ENCODE data around the gene RIPOR2. TPM values are rescaled to one million over a fixed set of nuclear protein-coding genes. Genes with fewer than 3 reads are reported as not detected.

The RIPOR2 gene
- total and polyA plus RNA-seq, 10 of the 15 experiments (the other 5 are each of a cell fraction or from before 2014, with no cell fraction given) = 22.2 to 48.2 (median 34.7) TPM

GRCh38 chr6:24881376-24881775 lies 54.4 kb downstream of the RIPOR2 start:
- no peak overlapping the region for H2AFZ ChIP-seq (ENCODE audit: control insufficient read depth, low read depth, low read length)

More at GRCh38 chr6:24881376-24881775, 54.4 kb downstream of the RIPOR2 start:
- Histone ChIP-seq H3K9ac (ENCODE audit: control insufficient read depth, insufficient read depth, low read length) (no peak overlapping the region), H3K4me1 (ENCODE audit: control insufficient read depth, insufficient read depth, low read length) (peaks cover 18% of the 10 kb centered on the region), H3K27ac (ENCODE audit: control insufficient read depth, insufficient read depth) (no peak overlapping the region), H3K36me3 (ENCODE audit: control insufficient read depth in 2 of 2, insufficient read depth in 2 of 2, low read length in 1 of 2) (no peaks in the 10 kb centered on the region; a peak in 1 of 4 replicates), H3K79me2 (ENCODE audit: control insufficient read depth, insufficient read depth, low read length) (peaks cover 2% of the 10 kb centered on the region), H4K20me1 (ENCODE audit: control insufficient read depth, insufficient read depth) (no peaks in the 10 kb centered on the region), H3K9me3 (replicated peaks; ENCODE audit: control insufficient read depth, insufficient read depth, low read length) (peaks cover 12% of the 10 kb centered on the region; the same call in 2 of the 3 replicates), H3K4me3 (no peak overlapping the region), H3K27me3 (replicated peaks in 1 of 2; ENCODE audit: control insufficient read depth in 2 of 2, insufficient read depth in 2 of 2, low read length in 1 of 2) (no peaks in the 10 kb centered on the region), H3K4me2 (ENCODE audit: control insufficient read depth, insufficient read depth) (no peak overlapping the region)
- BruUV-seq (replicated peaks) = no TSS peak
- ATAC-seq = no peak
- DNase-seq (ENCODE audit: low read depth, low spot score) = no peak
- no peak for FAIRE-seq
- intact Hi-C loops (cut with micrococcal nuclease; ENCODE audit: unreplicated experiment) (no loop called here), in situ Hi-C loops (cut with MboI) (no loop called here)
- ChIA-PET POLR2A (no interaction called here), CTCF (interaction anchor here (1.1 to 11.2 kb wide), 10 partner anchors 10 to 146 kb away, joined by 3 to 84 read pairs (median 6); no protein-coding TSS in a partner anchor), RAD21 (ENCODE audit: unreplicated experiment) (interaction anchor here (1.4 to 2.4 kb wide), 3 partner anchors 110 to 133 kb away, joined by 3 to 8 read pairs (median 5); no protein-coding TSS in a partner anchor), SMC1A (ENCODE audit: uncharacterized antibody, unreplicated experiment) (interaction anchor here (0.9 to 6.5 kb wide), 6 partner anchors 24 to 68 kb away, joined by 3 to 47 read pairs (median 8); partner anchors contain the start of gene RIPOR2)
- 79% methylated on average over 3 of the region's 3 CpGs for WGBS (ENCODE audit: insufficient coverage, insufficient replicate concordance, low lambda C conversion rate, missing lambda C conversion rate)
- TF ChIP-seq, protein P1, sequence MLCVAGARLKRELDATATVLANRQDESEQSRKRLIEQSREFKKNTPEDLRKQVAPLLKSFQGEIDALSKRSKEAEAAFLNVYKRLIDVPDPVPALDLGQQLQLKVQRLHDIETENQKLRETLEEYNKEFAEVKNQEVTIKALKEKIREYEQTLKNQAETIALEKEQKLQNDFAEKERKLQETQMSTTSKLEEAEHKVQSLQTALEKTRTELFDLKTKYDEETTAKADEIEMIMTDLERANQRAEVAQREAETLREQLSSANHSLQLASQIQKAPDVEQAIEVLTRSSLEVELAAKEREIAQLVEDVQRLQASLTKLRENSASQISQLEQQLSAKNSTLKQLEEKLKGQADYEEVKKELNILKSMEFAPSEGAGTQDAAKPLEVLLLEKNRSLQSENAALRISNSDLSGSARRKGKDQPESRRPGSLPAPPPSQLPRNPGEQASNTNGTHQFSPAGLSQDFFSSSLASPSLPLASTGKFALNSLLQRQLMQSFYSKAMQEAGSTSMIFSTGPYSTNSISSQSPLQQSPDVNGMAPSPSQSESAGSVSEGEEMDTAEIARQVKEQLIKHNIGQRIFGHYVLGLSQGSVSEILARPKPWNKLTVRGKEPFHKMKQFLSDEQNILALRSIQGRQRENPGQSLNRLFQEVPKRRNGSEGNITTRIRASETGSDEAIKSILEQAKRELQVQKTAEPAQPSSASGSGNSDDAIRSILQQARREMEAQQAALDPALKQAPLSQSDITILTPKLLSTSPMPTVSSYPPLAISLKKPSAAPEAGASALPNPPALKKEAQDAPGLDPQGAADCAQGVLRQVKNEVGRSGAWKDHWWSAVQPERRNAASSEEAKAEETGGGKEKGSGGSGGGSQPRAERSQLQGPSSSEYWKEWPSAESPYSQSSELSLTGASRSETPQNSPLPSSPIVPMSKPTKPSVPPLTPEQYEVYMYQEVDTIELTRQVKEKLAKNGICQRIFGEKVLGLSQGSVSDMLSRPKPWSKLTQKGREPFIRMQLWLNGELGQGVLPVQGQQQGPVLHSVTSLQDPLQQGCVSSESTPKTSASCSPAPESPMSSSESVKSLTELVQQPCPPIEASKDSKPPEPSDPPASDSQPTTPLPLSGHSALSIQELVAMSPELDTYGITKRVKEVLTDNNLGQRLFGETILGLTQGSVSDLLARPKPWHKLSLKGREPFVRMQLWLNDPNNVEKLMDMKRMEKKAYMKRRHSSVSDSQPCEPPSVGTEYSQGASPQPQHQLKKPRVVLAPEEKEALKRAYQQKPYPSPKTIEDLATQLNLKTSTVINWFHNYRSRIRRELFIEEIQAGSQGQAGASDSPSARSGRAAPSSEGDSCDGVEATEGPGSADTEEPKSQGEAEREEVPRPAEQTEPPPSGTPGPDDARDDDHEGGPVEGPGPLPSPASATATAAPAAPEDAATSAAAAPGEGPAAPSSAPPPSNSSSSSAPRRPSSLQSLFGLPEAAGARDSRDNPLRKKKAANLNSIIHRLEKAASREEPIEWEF (IDR thresholded peaks at IDR 0.05; ENCODE audit: insufficient replicate concordance, low read depth, low read length) = no peak
- TF ChIP-seq CBX5 (IDR thresholded peaks at IDR 0.05; ENCODE audit: low read depth) = no peak
- TF ChIP-seq SMARCA5 (IDR thresholded peaks at IDR 0.05) = no peak
- TF ChIP-seq GATAD2B (conservative IDR thresholded peaks at IDR 0.05; ENCODE audit: low read depth) = no peak
- TF ChIP-seq SP1 (IDR thresholded peaks at IDR 0.05; ENCODE audit: low read depth, low read length) = no peak
- TF ChIP-seq SKIL (IDR thresholded peaks at IDR 0.05; ENCODE audit: low read depth, poor library complexity, severe bottlenecking) = no peak
- no peak for TF ChIP-seq FOXK2 (IDR thresholded peaks at IDR 0.05)
- TF ChIP-seq EP300 (IDR thresholded peaks at IDR 0.05; ENCODE audit: borderline replicate concordance in 1 of 2, control insufficient read depth in 1 of 2, low read depth in 2 of 2, low read length in 2 of 2) = no peak
- no peak for TF ChIP-seq POLR2AphosphoS2 (IDR thresholded peaks at IDR 0.05; ENCODE audit: low read depth, low read length)
- no peak for TF ChIP-seq SPI1 (IDR thresholded peaks at IDR 0.05; ENCODE audit: borderline replicate concordance, insufficient read depth, low read depth, low read length)
- no peak for TF ChIP-seq ZNF207 (IDR thresholded peaks at IDR 0.05; ENCODE audit: borderline replicate concordance)
- no peak for TF ChIP-seq SMC3 (IDR thresholded peaks at IDR 0.05; ENCODE audit: borderline replicate concordance, low read length)
- TF ChIP-seq RB1 (IDR thresholded peaks at IDR 0.05; ENCODE audit: borderline replicate concordance) = no peak
- no peak for TF ChIP-seq NFIC (IDR thresholded peaks at IDR 0.05; ENCODE audit: low read depth, low read length)
- TF ChIP-seq, protein P2, sequence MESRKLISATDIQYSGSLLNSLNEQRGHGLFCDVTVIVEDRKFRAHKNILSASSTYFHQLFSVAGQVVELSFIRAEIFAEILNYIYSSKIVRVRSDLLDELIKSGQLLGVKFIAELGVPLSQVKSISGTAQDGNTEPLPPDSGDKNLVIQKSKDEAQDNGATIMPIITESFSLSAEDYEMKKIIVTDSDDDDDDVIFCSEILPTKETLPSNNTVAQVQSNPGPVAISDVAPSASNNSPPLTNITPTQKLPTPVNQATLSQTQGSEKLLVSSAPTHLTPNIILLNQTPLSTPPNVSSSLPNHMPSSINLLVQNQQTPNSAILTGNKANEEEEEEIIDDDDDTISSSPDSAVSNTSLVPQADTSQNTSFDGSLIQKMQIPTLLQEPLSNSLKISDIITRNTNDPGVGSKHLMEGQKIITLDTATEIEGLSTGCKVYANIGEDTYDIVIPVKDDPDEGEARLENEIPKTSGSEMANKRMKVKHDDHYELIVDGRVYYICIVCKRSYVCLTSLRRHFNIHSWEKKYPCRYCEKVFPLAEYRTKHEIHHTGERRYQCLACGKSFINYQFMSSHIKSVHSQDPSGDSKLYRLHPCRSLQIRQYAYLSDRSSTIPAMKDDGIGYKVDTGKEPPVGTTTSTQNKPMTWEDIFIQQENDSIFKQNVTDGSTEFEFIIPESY (IDR thresholded peaks at IDR 0.05) = no peak
